ENCODE results near the gene GPD1.

- TF ChIP-seq, protein P1, sequence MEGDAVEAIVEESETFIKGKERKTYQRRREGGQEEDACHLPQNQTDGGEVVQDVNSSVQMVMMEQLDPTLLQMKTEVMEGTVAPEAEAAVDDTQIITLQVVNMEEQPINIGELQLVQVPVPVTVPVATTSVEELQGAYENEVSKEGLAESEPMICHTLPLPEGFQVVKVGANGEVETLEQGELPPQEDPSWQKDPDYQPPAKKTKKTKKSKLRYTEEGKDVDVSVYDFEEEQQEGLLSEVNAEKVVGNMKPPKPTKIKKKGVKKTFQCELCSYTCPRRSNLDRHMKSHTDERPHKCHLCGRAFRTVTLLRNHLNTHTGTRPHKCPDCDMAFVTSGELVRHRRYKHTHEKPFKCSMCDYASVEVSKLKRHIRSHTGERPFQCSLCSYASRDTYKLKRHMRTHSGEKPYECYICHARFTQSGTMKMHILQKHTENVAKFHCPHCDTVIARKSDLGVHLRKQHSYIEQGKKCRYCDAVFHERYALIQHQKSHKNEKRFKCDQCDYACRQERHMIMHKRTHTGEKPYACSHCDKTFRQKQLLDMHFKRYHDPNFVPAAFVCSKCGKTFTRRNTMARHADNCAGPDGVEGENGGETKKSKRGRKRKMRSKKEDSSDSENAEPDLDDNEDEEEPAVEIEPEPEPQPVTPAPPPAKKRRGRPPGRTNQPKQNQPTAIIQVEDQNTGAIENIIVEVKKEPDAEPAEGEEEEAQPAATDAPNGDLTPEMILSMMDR (IDR thresholded peaks at IDR 0.05), result no peak
- TF ChIP-seq POLR2A (IDR thresholded peaks at IDR 0.05; ENCODE audit: low read depth), result no peak
Measured at GRCh38 chr12:50127546-50127945, 23.7 kb downstream of the GPD1 start.
